Measurements from ENCODE around the gene CCNG2. TPM values are rescaled to one million over a fixed set of nuclear protein-coding genes. Genes with fewer than 3 reads are reported as not detected.
A peak's percentile ranks its signal among the peaks of the same experiment; 100 is the strongest.
"Not testable (repeated sequence)": the region's sequence is repeated elsewhere in the genome, so short reads cannot be mapped to it uniquely, and the experiment has no call there.

CCNG2 gene
- total RNA-seq, 1 experiment from 2014 or later: 38.8 TPM

DNA sequence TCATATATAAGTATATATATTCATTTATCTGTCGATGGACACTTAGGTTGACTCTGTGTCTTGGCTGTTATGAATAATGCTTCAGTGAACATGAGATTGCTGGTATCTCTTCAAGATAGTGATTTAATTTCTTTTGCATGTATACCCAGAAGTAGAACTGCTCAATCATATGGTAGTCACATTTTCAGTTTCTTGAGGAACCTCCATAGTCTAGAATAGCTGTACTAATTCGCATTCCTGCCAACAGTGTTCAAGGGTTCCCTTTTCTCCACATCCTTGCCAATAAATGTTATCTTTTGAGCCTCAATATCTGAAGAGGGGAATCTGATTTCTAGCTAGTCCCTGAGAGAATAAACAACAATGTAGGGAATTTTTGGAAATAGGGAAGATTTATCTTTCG, 32.4 kb upstream of the CCNG2 start:
- no peak overlapping the region for H3K27ac ChIP-seq (ENCODE audit: low read length)
- H3K9ac ChIP-seq (ENCODE audit: low read length): no peak overlapping the region
- no peaks in the 10 kb centered on the region for H3K79me2 ChIP-seq (ENCODE audit: low read length)
- no peak for DNase-seq
- H3K4me1 ChIP-seq (ENCODE audit: low read length): peaks cover 11% of the 10 kb centered on the region
- no peak overlapping the region for H2AFZ ChIP-seq (ENCODE audit: low read length)
- no peaks in the 10 kb centered on the region for H3K9me3 ChIP-seq (ENCODE audit: low read length)
- no peaks in the 10 kb centered on the region for H3K36me3 ChIP-seq (ENCODE audit: insufficient read depth, low read length)
- no peaks in the 10 kb centered on the region for H3K27me3 ChIP-seq (ENCODE audit: low read length)
- H4K20me1 ChIP-seq (ENCODE audit: insufficient read depth, low read depth, low read length): no peaks in the 10 kb centered on the region
- no peaks in the 10 kb centered on the region for H3K9me2 ChIP-seq (replicated peaks; ENCODE audit: insufficient read depth, low read length)
- H3K4me2 ChIP-seq (ENCODE audit: low read depth, low read length, poor library complexity, severe bottlenecking): no peak overlapping the region
- no peak overlapping the region for H3K4me3 ChIP-seq (ENCODE audit: low read length)

DNA sequence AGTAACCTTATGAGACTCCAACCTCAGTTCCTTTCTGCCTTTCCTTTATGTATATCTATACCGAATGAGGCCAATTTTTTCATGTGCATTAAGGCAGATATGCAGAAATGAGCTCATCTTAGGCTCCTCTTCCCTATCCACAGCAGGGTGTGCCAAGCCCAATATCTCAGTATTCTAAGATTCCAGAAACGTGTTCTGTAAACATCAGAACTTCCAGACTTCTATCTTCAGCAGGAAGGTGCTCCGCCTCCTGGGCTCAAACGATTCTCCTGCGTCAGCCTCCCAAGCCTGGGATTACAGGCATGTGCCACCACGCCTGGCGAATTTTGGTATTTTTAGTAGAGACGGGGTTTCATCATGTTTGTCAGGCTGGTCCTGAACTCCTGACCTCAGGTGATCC, 31.0 kb upstream of the CCNG2 start:
- Histone ChIP-seq H3K36me3 (ENCODE audit: insufficient read depth, low read length) (no peaks in the 10 kb centered on the region), H3K9me2 (replicated peaks; ENCODE audit: insufficient read depth, low read length) (no peaks in the 10 kb centered on the region), H3K9me3 (ENCODE audit: low read length) (no peaks in the 10 kb centered on the region), H3K79me2 (ENCODE audit: low read length) (no peaks in the 10 kb centered on the region), H3K9ac (ENCODE audit: low read length) (no peak overlapping the region), H3K4me1 (ENCODE audit: low read length) (peaks cover 11% of the 10 kb centered on the region), H3K4me3 (ENCODE audit: low read length) (no peak overlapping the region), H3K27ac (ENCODE audit: low read length) (no peak overlapping the region), H3K27me3 (ENCODE audit: low read length) (no peaks in the 10 kb centered on the region), H3K4me2 (ENCODE audit: low read depth, low read length, poor library complexity, severe bottlenecking) (no peak overlapping the region), H2AFZ (ENCODE audit: low read length) (no peak overlapping the region), H4K20me1 (ENCODE audit: insufficient read depth, low read depth, low read length) (no peaks in the 10 kb centered on the region)
- no peak for DNase-seq

GRCh38 chr4:77126809-77127208, 30.2 kb upstream of the CCNG2 start:
- Histone ChIP-seq H3K9me2 (replicated peaks; ENCODE audit: insufficient read depth, low read length) (no peaks in the 10 kb centered on the region), H3K36me3 (ENCODE audit: insufficient read depth, low read length) (no peaks in the 10 kb centered on the region), H4K20me1 (ENCODE audit: insufficient read depth, low read depth, low read length) (no peaks in the 10 kb centered on the region), H3K27ac (ENCODE audit: low read length) (peak overlapping the region; percentile 54), H3K9ac (ENCODE audit: low read length) (no peak overlapping the region), H3K9me3 (ENCODE audit: low read length) (no peaks in the 10 kb centered on the region), H3K79me2 (ENCODE audit: low read length) (no peaks in the 10 kb centered on the region), H3K4me1 (ENCODE audit: low read length) (peaks cover 11% of the 10 kb centered on the region), H2AFZ (ENCODE audit: low read length) (no peak overlapping the region), H3K4me2 (ENCODE audit: low read depth, low read length, poor library complexity, severe bottlenecking) (no peak overlapping the region), H3K27me3 (ENCODE audit: low read length) (no peaks in the 10 kb centered on the region), H3K4me3 (ENCODE audit: low read length) (no peak overlapping the region)
- peak; percentile 56 for DNase-seq

DNA sequence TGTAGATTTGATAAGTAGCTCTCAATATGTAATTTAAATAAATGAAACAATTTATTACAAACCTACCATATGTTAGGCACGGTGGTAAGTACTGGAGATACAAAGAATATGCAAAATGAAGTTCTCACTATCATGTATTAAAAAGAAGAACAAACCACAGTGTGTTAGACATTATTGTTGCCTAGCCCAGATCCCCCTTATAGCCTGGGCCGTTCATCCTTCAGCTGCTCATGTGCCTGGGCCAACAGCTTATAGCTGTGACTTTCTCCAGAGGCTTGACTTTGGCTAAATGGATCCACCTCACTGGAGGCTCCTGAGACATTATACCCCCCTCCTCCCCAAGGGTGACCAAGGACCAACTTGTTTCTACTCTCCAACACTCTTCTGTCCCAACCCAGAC, 29.8 kb upstream of the CCNG2 start:
- H2AFZ ChIP-seq (ENCODE audit: low read length): no peak overlapping the region
- H3K27ac ChIP-seq (ENCODE audit: low read length): peak overlapping the region; percentile 54

GRCh38 chr4:77127837-77128621, 29.0 kb upstream of the CCNG2 start:
- H3K79me2 ChIP-seq (ENCODE audit: low read length): no peaks in the 10 kb centered on the region
- DNase-seq: no peak
- no peak overlapping the region; the same call in 1 of the 2 replicates for H3K27ac ChIP-seq (ENCODE audit: low read length)
- H3K27me3 ChIP-seq (ENCODE audit: low read length): no peaks in the 10 kb centered on the region
- no peak overlapping the region for H3K4me2 ChIP-seq (ENCODE audit: low read depth, low read length, poor library complexity, severe bottlenecking)
- H3K36me3 ChIP-seq (ENCODE audit: insufficient read depth, low read length): no peaks in the 10 kb centered on the region
- no peak overlapping the region for H3K9ac ChIP-seq (ENCODE audit: low read length)
- H3K4me3 ChIP-seq (ENCODE audit: low read length): no peak overlapping the region
- H4K20me1 ChIP-seq (ENCODE audit: insufficient read depth, low read depth, low read length): no peaks in the 10 kb centered on the region
- no peaks in the 10 kb centered on the region for H3K9me2 ChIP-seq (replicated peaks; ENCODE audit: insufficient read depth, low read length)
- peaks cover 11% of the 10 kb centered on the region for H3K4me1 ChIP-seq (ENCODE audit: low read length)
- no peak overlapping the region for H2AFZ ChIP-seq (ENCODE audit: low read length)
- no peaks in the 10 kb centered on the region for H3K9me3 ChIP-seq (ENCODE audit: low read length)

More for the DNA sequence above, 29.8 kb upstream of the CCNG2 start:
- Histone ChIP-seq H3K36me3 (ENCODE audit: insufficient read depth, low read length) (no peaks in the 10 kb centered on the region), H4K20me1 (ENCODE audit: insufficient read depth, low read depth, low read length) (no peaks in the 10 kb centered on the region), H3K4me1 (ENCODE audit: low read length) (peaks cover 11% of the 10 kb centered on the region), H3K27me3 (ENCODE audit: low read length) (no peaks in the 10 kb centered on the region), H3K4me3 (ENCODE audit: low read length) (no peak overlapping the region), H3K4me2 (ENCODE audit: low read depth, low read length, poor library complexity, severe bottlenecking) (no peak overlapping the region), H3K9ac (ENCODE audit: low read length) (no peak overlapping the region), H3K79me2 (ENCODE audit: low read length) (no peaks in the 10 kb centered on the region), H3K9me3 (ENCODE audit: low read length) (no peaks in the 10 kb centered on the region), H3K9me2 (replicated peaks; ENCODE audit: insufficient read depth, low read length) (no peaks in the 10 kb centered on the region)
- DNase-seq: no peak

GRCh38 chr4:77132652-77133312, 24.2 kb upstream of the CCNG2 start:
- no peak overlapping the region for H3K27ac ChIP-seq (ENCODE audit: low read length)
- H3K79me2 ChIP-seq (ENCODE audit: low read length): no peaks in the 10 kb centered on the region
- no peak overlapping the region for H2AFZ ChIP-seq (ENCODE audit: low read length)
- no peaks in the 10 kb centered on the region for H3K4me1 ChIP-seq (ENCODE audit: low read length)
- H3K36me3 ChIP-seq (ENCODE audit: insufficient read depth, low read length): no peaks in the 10 kb centered on the region
- no peak overlapping the region for H3K4me3 ChIP-seq (ENCODE audit: low read length)
- no peaks in the 10 kb centered on the region for H3K27me3 ChIP-seq (ENCODE audit: low read length)
- no peak overlapping the region for H3K9ac ChIP-seq (ENCODE audit: low read length)
- no peaks in the 10 kb centered on the region for H4K20me1 ChIP-seq (ENCODE audit: insufficient read depth, low read depth, low read length)
- no peak for DNase-seq
- H3K4me2 ChIP-seq (ENCODE audit: low read depth, low read length, poor library complexity, severe bottlenecking): no peak overlapping the region
- H3K9me2 ChIP-seq (replicated peaks; ENCODE audit: insufficient read depth, low read length): no peaks in the 10 kb centered on the region
- no peaks in the 10 kb centered on the region for H3K9me3 ChIP-seq (ENCODE audit: low read length)

- H3K9ac ChIP-seq (ENCODE audit: low read length); H3K79me2 ChIP-seq (ENCODE audit: low read length); H3K27me3 ChIP-seq (ENCODE audit: low read length); H2AFZ ChIP-seq (ENCODE audit: low read length); H4K20me1 ChIP-seq (ENCODE audit: insufficient read depth, low read depth, low read length); H3K4me2 ChIP-seq (ENCODE audit: low read depth, low read length, poor library complexity, severe bottlenecking); H3K4me3 ChIP-seq (ENCODE audit: low read length); H3K9me3 ChIP-seq (ENCODE audit: low read length); DNase-seq; H3K9me2 ChIP-seq (replicated peaks; ENCODE audit: insufficient read depth, low read length); H3K27ac ChIP-seq (ENCODE audit: low read length); H3K4me1 ChIP-seq (ENCODE audit: low read length); H3K36me3 ChIP-seq (ENCODE audit: insufficient read depth, low read length): not testable (repeated sequence)
These were observed 19.6 kb upstream of the CCNG2 start for GRCh38 chr4:77137448-77137847.

DNA sequence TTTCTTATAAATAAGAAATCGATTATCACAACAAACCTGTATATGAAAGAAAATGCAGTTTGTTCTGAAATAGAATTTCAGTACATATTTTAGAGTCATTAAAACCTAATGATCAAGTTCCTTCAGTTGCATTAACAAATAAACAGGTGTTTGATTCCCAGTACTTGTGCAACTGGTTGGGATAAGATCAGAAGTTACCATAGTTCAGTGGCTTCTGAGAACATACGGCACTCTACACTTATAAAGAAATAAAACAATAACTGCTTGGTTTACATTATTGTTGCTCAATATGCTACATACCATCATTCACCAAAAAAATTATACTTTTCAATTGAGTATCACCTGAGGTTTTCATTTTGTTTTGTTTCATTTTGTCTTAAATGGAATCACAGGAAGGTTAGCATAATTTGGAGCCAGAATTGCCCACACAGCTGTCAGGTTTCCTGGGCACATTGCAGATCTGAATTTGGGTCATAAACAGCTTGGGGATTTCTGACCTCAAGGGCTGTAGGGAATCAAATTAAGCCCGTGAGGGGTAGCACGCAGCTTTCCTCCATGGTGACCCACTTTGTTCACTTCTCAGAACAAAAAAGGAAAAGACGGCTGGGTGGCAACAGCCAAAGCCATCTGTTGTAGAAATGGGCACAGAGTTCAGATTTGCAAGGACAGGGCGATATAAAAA, 14.9 kb upstream of the CCNG2 start:
- Histone ChIP-seq H3K27ac (ENCODE audit: low read length) (no peak overlapping the region), H3K9me2 (replicated peaks; ENCODE audit: insufficient read depth, low read length) (no peaks in the 10 kb centered on the region), H3K4me3 (ENCODE audit: low read length) (no peak overlapping the region), H3K79me2 (ENCODE audit: low read length) (no peaks in the 10 kb centered on the region), H3K36me3 (ENCODE audit: insufficient read depth, low read length) (no peaks in the 10 kb centered on the region), H2AFZ (ENCODE audit: low read length) (no peak overlapping the region), H3K9me3 (ENCODE audit: low read length) (no peaks in the 10 kb centered on the region), H3K27me3 (ENCODE audit: low read length) (no peaks in the 10 kb centered on the region), H3K4me2 (ENCODE audit: low read depth, low read length, poor library complexity, severe bottlenecking) (no peak overlapping the region), H3K9ac (ENCODE audit: low read length) (no peak overlapping the region), H4K20me1 (ENCODE audit: insufficient read depth, low read depth, low read length) (no peaks in the 10 kb centered on the region), H3K4me1 (ENCODE audit: low read length) (peaks cover 13% of the 10 kb centered on the region)
- DNase-seq: no peak
